OCI-LY7 (cell line): Measurements from ENCODE around the gene G2E3. TPM values are rescaled to one million over a fixed set of nuclear protein-coding genes. Genes with fewer than 3 reads are reported as not detected.
"Not testable (repeated sequence)": the region's sequence is repeated elsewhere in the genome, so short reads cannot be mapped to it uniquely, and the experiment has no call there.

ENCODE experiments used
- BruUV-seq: library from RNA; stranded (reverse); fragments of 400-500 nt; replicated peaks from 2 replicates; lab custom pipeline; 2021; lab: Mats Ljungman, UMichigan
- CTCF ChIA-PET: fragments of 300-600 bp; sonication (Branson Sonifier 250); formaldehyde crosslinking; loops from one replicate; lab custom pipeline; 2022; ENCODE audit warnings: antibody characterized with exemption; ENCODE audit not compliant: unreplicated experiment; lab: Charles Lee
- POLR2A ChIA-PET: fragments of 300-600 bp; sonication (Branson Sonifier 250); formaldehyde crosslinking; loops from one replicate; lab custom pipeline; 2022; ENCODE audit warnings: antibody characterized with exemption; lab: Charles Lee
- DNase-seq: peaks from one replicate; pipeline ENCODE4 v3.0.0-alpha.2; 2015; ENCODE audit warnings: low spot score
- H2AFZ ChIP-seq: fragments of 200-600 bp; sonication (generic), shearing (Covaris generic); 2 replicates; pipeline ENCODE4 v1.6.1; 2014; ENCODE audit warnings: mild to moderate bottlenecking, antibody characterized with exemption, low read length, moderate library complexity
- H3K27ac ChIP-seq: fragments of 200-600 bp; sonication (generic); 2 replicates; pipeline ENCODE4 v1.5.1; 2014; ENCODE audit warnings: mixed run types, low read depth, mild to moderate bottlenecking, moderate library complexity, low read length, inconsistent platforms; ENCODE audit not compliant: poor library complexity, severe bottlenecking
- H3K36me3 ChIP-seq: fragments of 200-600 bp; sonication (generic); 2 replicates; pipeline ENCODE4 v1.6.1; 2014; ENCODE audit warnings: mild to moderate bottlenecking, antibody characterized with exemption, low read length, moderate library complexity, mixed read lengths; ENCODE audit not compliant: insufficient read depth
- H3K4me1 ChIP-seq: fragments of 200-600 bp; sonication (generic); 2 replicates; pipeline ENCODE4 v1.5.1; 2014; ENCODE audit warnings: mild to moderate bottlenecking, low read length; ENCODE audit not compliant: insufficient read depth, poor library complexity, severe bottlenecking
- H3K4me2 ChIP-seq: fragments of 200-600 bp; sonication (generic); 2 replicates; pipeline ENCODE4 v1.6.1; 2014; ENCODE audit warnings: mild to moderate bottlenecking, low read length
- H3K4me3 ChIP-seq: fragments of 200-600 bp; sonication (generic); 2 replicates; pipeline ENCODE4 v1.5.1; 2014; ENCODE audit warnings: mild to moderate bottlenecking, low read depth, low read length; ENCODE audit not compliant: poor library complexity, severe bottlenecking
- H3K79me2 ChIP-seq: fragments of 200-600 bp; sonication (generic); 2 replicates; pipeline ENCODE4 v1.6.1; 2016; ENCODE audit warnings: low read depth, mild to moderate bottlenecking, low read length, moderate library complexity, mixed read lengths; ENCODE audit not compliant: insufficient read depth
- H3K9me2 ChIP-seq: fragments of 200-600 bp; sonication (generic); 2 replicates; pipeline ENCODE4 v1.6.1; 2016; ENCODE audit warnings: mild to moderate bottlenecking, low read length, mixed read lengths; ENCODE audit not compliant: insufficient read depth
- H3K9me3 ChIP-seq: fragments of 200-600 bp; sonication (generic); 2 replicates; pipeline ENCODE4 v1.6.1; 2014; ENCODE audit warnings: mild to moderate bottlenecking, mixed run types, low read length, mixed read lengths
- H4K20me1 ChIP-seq: fragments of 200-600 bp; sonication (generic); 2 replicates; pipeline ENCODE4 v1.6.1; 2014; ENCODE audit warnings: mild to moderate bottlenecking, antibody characterized with exemption, low read length, moderate library complexity, mixed read lengths; ENCODE audit not compliant: insufficient read depth
- CTCF ChIP-seq: fragments of 200-600 bp; sonication (generic); conservative IDR thresholded peaks from 2 replicates; pipeline ENCODE4 v1.5.1; 2014; ENCODE audit warnings: mild to moderate bottlenecking, antibody characterized with exemption, low read length, moderate library complexity, mixed read lengths
- EZH2phosphoT487 ChIP-seq: fragments of 200-600 bp; sonication (generic); IDR thresholded peaks from 2 replicates; pipeline ENCODE4 v1.6.1; 2018; ENCODE audit warnings: low read depth, borderline replicate concordance, mild to moderate bottlenecking, mixed run types, antibody characterized with exemption, low read length, moderate library complexity, mixed read lengths
- intact Hi-C: fragments of 100-400 bp; cut with micrococcal nuclease; formaldehyde crosslinking; loops from one replicate; pipeline ENCODE4 v1.10.0; 2022; ENCODE audit not compliant: unreplicated experiment
- total RNA-seq, 2 experiments: library from RNA; depleted of rRNA in 1 of 2; stranded (reverse); fragments of >200 nt in 1 of 2; shearing (Covaris generic) in 1 of 2; gene quantifications; 2 replicates each; pipeline ENCODE4 v1.2.3, GENCODE V29; 2014 to 2022

Gene G2E3
- total RNA-seq, 2 experiments from 2014 or later: 22.3 to 43.9 TPM

GRCh38 chr14:30533126-30533525, 25.8 kb upstream of the G2E3 start:
- no peaks in the 10 kb centered on the region for H3K9me3 ChIP-seq
- BruUV-seq: no TSS peak
- H2AFZ ChIP-seq: no peak overlapping the region
- no peaks in the 10 kb centered on the region for H3K9me2 ChIP-seq
- CTCF ChIA-PET: no interaction called here
- H3K4me1 ChIP-seq: no peaks in the 10 kb centered on the region
- no peak overlapping the region for H3K4me2 ChIP-seq
- intact Hi-C loops: no loop called here
- no peaks in the 10 kb centered on the region for H4K20me1 ChIP-seq
- POLR2A ChIA-PET: interaction anchor here (0.9 kb wide), 1 partner anchor 90 kb away, joined by 4 read pairs; no protein-coding TSS in a partner anchor
- no peak overlapping the region for H3K4me3 ChIP-seq
- TF ChIP-seq EZH2phosphoT487 (no peak), CTCF (no peak)
- no peak for DNase-seq
- H3K27ac ChIP-seq: no peak overlapping the region
- no peaks in the 10 kb centered on the region for H3K36me3 ChIP-seq
- H3K79me2 ChIP-seq: no peaks in the 10 kb centered on the region

GRCh38 chr14:30541318-30541717, 17.6 kb upstream of the G2E3 start:
- POLR2A ChIA-PET: interaction anchor here (1.3 kb wide), 1 partner anchor 11 kb away, joined by 4 read pairs; no protein-coding TSS in a partner anchor
- TF ChIP-seq CTCF (no peak), EZH2phosphoT487 (no peak)
- H3K4me3 ChIP-seq: no peak overlapping the region
- BruUV-seq: no TSS peak
- CTCF ChIA-PET: no interaction called here
- no peak overlapping the region for H2AFZ ChIP-seq
- no peaks in the 10 kb centered on the region for H3K9me2 ChIP-seq
- intact Hi-C loops: no loop called here
- no peak for DNase-seq
- H4K20me1 ChIP-seq: no peaks in the 10 kb centered on the region
- no peaks in the 10 kb centered on the region for H3K36me3 ChIP-seq
- H3K4me2 ChIP-seq: no peak overlapping the region
- H3K4me1 ChIP-seq: no peaks in the 10 kb centered on the region
- H3K9me3 ChIP-seq: no peaks in the 10 kb centered on the region
- H3K79me2 ChIP-seq: no peaks in the 10 kb centered on the region
- H3K27ac ChIP-seq: no peak overlapping the region

- H3K9me2 ChIP-seq, H3K4me3 ChIP-seq, BruUV-seq, H3K36me3 ChIP-seq, H4K20me1 ChIP-seq, H2AFZ ChIP-seq, H3K4me2 ChIP-seq, DNase-seq, H3K27ac ChIP-seq, CTCF ChIA-PET, H3K4me1 ChIP-seq, H3K79me2 ChIP-seq, intact Hi-C loops, H3K9me3 ChIP-seq, POLR2A ChIA-PET: not testable (repeated sequence)
These were observed 12.2 kb upstream of the G2E3 start for GRCh38 chr14:30546735-30547134.
